SIG-M5 treated with dmso at 0.1 percent for 504 hours (cell line): Measurements from ENCODE around the gene CDH4.

ENCODE experiments used
- DNase-seq: peaks from one replicate; lab custom pipeline; 2025; ENCODE audit not compliant: unreplicated experiment; lab: John Stamatoyannopoulos, UW

Gene CDH4

GRCh38 chr20:61595216-61595615 lies 343.2 kb downstream of the CDH4 start:
- DNase-seq: no peak

DNA sequence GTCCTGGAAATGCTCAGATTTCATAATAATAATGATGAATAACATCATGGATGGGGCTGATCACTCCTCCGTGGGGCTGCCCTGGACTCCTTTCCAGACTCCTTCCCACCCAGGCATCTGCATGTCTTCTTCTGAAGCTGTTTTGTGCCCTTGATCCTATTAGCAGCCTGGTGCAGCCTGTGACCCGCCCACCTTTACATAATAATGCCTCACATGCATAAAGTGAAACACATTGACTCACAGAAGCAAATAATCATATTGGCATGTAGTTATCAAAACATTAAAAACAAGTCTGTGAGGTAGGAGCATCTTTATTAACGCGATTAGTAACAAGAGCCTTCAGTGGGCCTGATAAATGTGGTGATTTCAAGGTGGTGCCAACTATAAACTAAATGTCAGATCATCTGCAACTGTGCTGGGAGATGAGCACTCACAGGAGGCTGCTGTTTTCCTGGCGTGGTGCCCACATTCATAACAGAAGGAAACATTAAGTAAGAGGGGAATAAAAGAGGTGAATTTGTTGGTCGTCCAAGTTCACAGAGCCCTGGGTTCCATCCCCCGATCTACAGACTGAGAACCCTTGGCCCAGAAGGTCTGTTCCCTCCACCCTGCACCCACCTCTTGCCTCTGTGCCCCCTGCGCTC lies 344.7 kb downstream of the CDH4 start:
- DNase-seq: no peak

DNA sequence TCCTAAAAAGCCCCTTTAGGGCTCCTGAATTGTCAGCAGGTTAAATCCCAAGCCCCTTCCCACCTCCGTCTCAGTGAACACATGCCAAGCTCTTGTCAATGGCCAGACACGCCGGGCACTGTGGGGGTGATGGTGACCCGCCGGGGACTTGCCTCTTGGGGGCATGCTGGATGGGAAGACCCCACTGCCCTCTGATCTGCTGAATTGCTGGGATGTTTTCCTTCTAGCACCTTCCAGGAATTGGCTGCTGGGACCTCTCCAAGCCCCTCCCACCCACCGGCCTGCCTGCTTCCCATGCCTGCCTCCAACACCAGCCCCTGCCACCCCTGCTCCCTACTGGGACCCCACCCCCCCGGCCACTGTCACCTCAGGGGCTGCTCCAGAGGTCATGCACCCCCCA lies 345.9 kb downstream of the CDH4 start:
- no peak for DNase-seq

DNA sequence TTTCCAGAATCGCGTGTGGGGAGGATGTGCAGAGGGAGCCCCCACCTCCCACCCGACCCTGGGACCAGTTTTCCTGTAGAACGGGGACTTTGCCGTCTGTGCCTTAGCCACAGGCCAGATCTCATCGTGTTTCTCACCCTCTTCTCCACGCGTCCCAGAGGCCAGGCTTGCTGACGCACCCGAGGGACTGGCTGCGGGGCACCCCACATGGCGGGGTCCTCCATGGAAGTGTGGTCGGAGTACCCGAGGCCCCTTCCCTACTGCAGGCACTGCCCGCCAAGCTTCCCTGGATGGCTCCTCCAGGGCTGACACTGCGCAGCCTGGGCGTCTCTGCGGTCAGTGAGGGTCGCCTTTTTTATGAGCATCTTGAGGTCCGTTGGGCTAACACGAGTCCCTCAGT lies 346.5 kb downstream of the CDH4 start:
- DNase-seq: no peak

DNA sequence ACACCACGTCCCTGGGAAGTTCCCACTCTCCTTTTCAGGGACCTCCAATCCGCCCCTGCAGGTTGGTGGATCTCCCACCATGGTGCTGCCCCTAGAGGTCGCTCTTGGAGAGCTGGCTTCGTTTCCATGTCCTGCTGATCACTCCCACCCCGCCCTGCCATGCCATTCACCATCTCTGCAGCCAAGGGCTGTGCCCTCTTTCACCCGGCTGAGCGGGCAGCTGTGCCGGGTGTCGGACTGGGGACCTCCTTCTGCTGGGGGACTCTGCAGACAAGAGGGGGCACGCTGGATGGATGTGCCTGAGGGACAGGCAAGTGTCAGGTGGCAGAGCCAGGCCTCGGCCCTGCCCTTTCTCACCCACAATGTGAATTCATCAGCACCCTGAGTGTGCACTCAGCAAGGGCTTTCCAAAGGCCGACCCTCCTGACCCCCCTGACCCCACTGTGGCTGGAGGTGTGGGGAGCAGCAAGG lies 347.0 kb downstream of the CDH4 start:
- DNase-seq: no peak

DNA sequence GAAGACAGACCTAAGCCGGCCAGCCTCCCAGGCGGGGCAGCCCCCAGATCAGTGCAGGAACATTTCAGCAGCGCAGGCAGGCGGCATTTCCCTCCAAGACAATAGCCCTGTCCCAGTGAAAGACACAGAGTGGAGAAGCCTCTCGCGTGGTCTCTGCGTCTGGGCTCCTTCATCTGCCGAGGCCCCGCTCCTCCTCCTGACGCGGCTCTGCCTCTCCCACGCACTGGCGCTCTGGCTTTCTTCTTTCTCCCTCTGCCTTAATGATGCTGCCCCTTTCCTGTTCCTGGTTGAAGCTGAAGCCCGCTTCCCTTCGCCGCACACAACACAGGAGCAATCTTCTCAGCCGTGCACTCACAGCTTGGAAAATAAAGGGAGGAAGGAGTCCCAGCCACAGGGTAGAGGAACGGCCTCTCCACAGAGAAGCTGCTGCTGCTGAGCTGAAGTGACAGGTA lies 347.5 kb downstream of the CDH4 start:
- DNase-seq: no peak

DNA sequence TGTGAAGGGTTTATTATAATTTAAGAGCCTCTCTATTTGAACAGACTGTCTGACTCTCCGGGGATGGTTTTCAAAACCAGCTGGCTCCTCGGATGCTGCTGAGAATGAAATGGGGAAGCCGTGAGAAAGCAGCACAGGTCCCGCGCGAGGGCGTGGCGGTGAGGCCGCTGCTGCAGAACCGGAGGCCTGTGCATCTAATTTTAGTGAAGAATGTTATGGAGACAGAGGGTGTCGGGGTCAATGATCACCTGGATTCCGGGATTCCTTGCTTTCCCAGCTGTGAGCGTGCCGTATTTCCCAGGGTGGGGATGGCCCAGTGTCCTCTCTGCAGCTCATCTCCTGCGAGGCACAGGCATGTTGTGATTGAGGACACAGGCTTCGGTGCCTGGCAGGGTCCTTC lies 348.0 kb downstream of the CDH4 start:
- no peak for DNase-seq

DNA sequence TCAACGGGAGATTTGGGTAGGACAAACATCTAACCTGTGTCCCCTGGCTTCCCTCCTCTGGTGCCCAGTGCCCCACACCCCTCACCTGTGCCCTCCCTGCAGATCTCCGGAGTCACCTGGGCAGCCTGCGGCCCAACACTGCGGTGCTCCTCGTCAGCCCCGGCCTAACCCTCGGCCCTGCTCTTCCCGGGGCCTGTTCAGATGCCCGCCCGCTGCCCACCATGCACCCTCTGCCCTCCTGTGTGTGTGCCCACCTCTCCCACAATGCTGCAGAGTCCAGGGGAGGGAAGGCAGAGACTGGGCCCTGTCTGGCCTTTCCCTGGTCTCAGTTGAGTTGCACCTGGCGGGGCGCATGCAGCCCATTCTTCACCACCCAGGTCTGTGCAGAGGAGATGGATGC lies 349.3 kb downstream of the CDH4 start:
- no peak for DNase-seq

DNA sequence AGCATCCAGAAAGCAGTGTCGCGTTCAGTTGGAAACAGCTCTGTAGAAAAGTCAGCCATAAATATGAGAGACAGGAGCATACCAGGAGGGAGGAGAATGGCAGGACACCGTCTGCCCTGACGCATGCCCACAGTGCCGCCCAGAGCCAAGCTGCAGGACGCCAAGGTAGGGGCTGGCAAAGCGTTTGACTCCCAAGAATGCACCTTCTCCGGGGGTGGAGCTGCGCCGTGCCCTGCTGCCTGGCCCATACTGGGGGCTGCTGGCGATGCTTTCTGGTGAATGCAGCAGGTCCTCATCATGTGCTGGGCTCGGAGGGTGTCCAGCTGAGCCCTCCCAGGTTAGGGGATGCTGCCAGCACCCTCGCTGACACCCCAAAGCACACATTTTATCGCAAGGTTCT lies 349.8 kb downstream of the CDH4 start:
- DNase-seq: no peak

GRCh38 chr20:61603715-61604114 lies 351.7 kb downstream of the CDH4 start:
- no peak for DNase-seq

GRCh38 chr20:61604549-61604948 lies 352.5 kb downstream of the CDH4 start:
- DNase-seq: no peak

DNA sequence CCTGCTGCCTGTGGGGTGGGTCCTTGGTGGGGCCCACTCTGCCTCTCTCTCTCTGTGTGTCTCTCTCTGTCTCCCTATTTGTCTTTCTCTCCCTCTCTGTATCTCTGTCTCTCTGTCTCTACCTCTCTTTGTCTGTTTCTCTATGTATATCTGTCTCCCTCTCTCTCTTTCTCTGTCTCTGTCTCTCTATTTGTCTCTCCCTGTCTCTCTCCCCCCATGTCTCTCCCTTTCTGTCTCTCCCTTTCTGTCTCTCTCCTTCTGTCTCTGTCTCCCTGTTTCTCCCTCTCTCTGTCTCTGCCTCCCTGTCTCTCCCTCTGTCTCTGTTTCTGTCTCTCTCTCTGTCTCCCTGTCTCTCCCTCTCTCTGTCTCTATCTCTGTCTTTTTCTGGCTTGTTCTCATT lies 353.2 kb downstream of the CDH4 start:
- no peak for DNase-seq

DNA sequence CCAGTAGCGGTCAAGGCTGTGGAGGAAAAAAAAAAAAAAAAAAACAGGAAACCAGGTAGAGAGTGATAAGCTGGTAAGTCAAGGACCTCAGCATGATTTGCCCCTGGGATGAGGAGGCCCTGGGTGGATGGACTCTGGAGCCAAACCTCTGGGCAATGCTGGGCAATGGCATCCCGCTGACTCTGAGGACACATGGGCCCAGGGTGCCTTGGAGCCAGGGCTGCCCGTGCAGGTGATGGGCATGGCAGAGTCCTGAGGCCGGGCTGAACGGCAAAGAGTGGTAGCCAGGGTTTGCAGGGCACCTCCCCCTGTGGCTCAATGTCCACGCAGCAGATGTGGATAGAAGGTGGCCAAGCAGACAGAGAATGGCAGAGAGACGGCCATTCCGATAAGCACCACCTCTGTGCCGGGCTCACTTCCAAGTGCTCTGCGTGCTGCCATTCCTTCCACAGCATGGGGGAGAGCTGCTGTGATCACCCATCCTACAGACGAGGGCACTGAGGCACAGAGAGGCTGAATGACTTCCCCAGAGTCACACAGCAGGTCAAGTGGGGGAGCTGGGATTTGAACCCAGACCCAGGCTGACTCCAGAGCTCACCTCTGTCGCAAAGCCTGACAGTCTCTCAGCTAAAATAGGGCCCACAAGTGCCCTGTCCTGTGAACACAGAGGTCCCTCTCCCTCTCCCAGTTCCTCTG lies 353.9 kb downstream of the CDH4 start:
- DNase-seq: no peak

- DNase-seq: peak; percentile 3
Measured at GRCh38 chr20:61608275-61609085, 356.4 kb downstream of the CDH4 start.

DNA sequence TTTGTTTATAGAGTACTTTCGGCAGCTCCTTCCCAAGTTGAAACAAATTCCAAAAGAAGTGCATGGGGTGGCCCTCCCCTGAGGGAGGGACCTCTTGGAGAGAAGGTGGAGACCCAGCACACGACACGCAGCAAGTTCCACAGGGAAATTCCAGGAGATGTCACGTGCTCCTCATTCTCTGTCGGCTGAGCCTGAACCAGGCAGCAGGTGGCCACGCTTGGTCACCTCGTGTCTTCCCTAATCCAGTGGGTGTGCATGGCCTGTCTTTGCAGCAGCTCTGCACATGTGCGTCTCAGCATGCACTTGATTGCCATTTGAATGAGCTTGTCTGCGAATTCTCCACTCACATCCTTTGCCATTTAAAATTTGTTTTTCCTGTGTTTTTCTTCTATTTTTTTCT lies 357.4 kb downstream of the CDH4 start:
- no peak for DNase-seq

- no peak for DNase-seq
Measured at GRCh38 chr20:61611401-61612180, 359.5 kb downstream of the CDH4 start.

DNA sequence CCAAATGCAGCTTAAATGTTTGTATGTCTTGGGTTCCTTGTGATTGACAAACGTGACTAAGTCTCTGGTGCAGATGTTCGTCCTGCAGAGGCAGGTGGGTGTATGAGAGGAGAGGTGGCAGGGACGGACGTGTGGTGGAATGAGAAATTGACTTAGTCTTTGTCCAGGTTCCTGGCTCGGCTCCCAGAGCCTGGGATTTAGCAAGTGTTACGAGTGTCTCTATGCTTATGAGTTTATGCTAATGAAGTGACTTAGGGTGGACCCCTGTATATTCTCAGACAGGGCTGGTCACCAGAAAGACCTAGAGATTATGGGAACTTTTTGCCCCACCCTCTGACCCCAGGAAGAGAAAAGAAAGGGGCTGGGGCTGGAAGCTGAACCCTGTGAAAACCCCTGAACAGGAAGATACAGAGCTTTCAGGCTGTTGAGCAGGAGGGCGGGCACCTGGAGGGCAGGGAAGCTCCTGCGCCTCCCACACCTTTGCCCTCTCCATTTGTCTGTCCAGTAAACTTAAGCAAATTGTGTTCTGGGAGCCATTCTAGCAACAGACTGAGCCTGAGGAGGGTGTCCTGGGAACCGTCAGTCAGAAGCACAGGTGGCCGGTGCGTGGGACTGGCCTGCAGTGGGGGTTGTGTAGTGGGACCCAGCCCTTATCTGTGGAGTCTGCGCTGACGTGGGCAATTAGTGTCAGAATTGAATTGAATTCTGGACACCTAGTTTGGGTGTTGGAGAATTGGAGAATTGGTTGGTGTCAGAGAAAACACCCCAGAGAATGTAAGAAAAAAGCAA lies 362.1 kb downstream of the CDH4 start:
- DNase-seq: no peak

DNA sequence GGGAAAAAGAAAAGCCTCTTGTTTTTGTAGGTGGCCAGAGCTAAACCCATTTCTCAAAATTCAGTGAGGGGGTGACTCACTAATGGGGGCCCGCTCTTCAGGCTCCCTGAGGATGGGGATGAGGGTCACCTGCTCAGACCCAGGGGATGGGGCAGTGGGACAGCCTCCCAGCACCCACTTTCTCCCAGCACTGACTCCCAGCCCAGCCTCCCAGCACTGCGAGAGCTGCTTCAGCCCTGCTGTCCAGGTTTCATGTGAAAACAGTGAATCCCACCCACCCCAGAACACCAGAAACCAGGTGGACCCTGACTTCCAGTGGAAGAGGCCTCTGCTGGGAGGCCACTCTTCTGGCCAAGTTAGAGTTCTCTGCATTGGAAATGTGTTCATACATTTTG lies 362.6 kb downstream of the CDH4 start:
- DNase-seq: no peak

- no peak for DNase-seq
Measured at GRCh38 chr20:61615806-61616205, 363.7 kb downstream of the CDH4 start.

- DNase-seq: no peak
Measured at GRCh38 chr20:61619751-61620150, 367.7 kb downstream of the CDH4 start.
